H9 (cell line): ENCODE measurements around the gene USP7. TPM values are rescaled to one million over a fixed set of nuclear protein-coding genes. Genes with fewer than 3 reads are reported as not detected.

Source experiments
- DNase-seq: peaks from one replicate; pipeline ENCODE4 v3.0.0-alpha.2; 2017
- H2AFZ ChIP-seq: one replicate; pipeline ENCODE4 v1.6.1; 2013; ENCODE audit warnings: mild to moderate bottlenecking, low read length, control low read depth, moderate library complexity
- H2AK5ac ChIP-seq: 2 replicates; pipeline ENCODE4 v1.6.1; 2013; ENCODE audit warnings: low read length, control low read depth, mixed read lengths; ENCODE audit not compliant: insufficient read length
- H2BK120ac ChIP-seq: one replicate; pipeline ENCODE4 v1.6.1; 2013; ENCODE audit warnings: low read depth, mild to moderate bottlenecking, low read length, control low read depth, inconsistent platforms; ENCODE audit not compliant: poor library complexity, severe bottlenecking
- H2BK12ac ChIP-seq: 2 replicates; pipeline ENCODE4 v1.6.1; 2013; ENCODE audit warnings: low read length, control low read depth, mixed read lengths, low read depth; ENCODE audit not compliant: insufficient read length
- H2BK15ac ChIP-seq: 2 replicates; pipeline ENCODE4 v1.6.1; 2013; ENCODE audit warnings: low read depth, low read length, control low read depth
- H2BK20ac ChIP-seq: one replicate; pipeline ENCODE4 v1.6.1; 2013; ENCODE audit warnings: low read depth, mild to moderate bottlenecking, low read length, control low read depth, inconsistent platforms; ENCODE audit not compliant: poor library complexity, severe bottlenecking
- H2BK5ac ChIP-seq: 2 replicates; pipeline ENCODE4 v1.6.1; 2013; ENCODE audit warnings: low read length, control low read depth, mixed read lengths; ENCODE audit not compliant: insufficient read length
- H3K14ac ChIP-seq: 2 replicates; pipeline ENCODE4 v1.6.1; 2013; ENCODE audit warnings: low read length, control low read depth; ENCODE audit not compliant: insufficient read depth
- H3K18ac ChIP-seq: 2 replicates; pipeline ENCODE4 v1.6.1; 2013; ENCODE audit warnings: low read depth, mild to moderate bottlenecking, mixed read lengths, low read length, control low read depth; ENCODE audit not compliant: insufficient read length
- H3K23ac ChIP-seq: 2 replicates; pipeline ENCODE4 v1.6.1; 2013; ENCODE audit warnings: low read length, control low read depth, mixed read lengths, low read depth; ENCODE audit not compliant: insufficient read length
- H3K23me2 ChIP-seq: 2 replicates; pipeline ENCODE4 v1.6.1; 2013; ENCODE audit warnings: low read depth, mild to moderate bottlenecking, mixed read lengths, low read length, control low read depth; ENCODE audit not compliant: insufficient read length, poor library complexity, severe bottlenecking
- H3K27ac ChIP-seq: 2 replicates; pipeline ENCODE4 v1.5.1; 2013; ENCODE audit warnings: low read length, control low read depth, mixed read lengths, low read depth; ENCODE audit not compliant: insufficient read length
- H3K27me3 ChIP-seq: 2 replicates; pipeline ENCODE4 v1.6.1; 2013; ENCODE audit warnings: low read length, control low read depth, inconsistent platforms; ENCODE audit not compliant: insufficient read depth
- H3K4ac ChIP-seq: 2 replicates; pipeline ENCODE4 v1.6.1; 2013; ENCODE audit warnings: low read depth, mild to moderate bottlenecking, control low read depth, inconsistent platforms, low read length, moderate library complexity
- H3K4me1 ChIP-seq: 2 replicates; pipeline ENCODE4 v1.6.1; 2013; ENCODE audit warnings: low read length, control low read depth, inconsistent platforms; ENCODE audit not compliant: insufficient read depth
- H3K4me2 ChIP-seq: 2 replicates; pipeline ENCODE4 v1.6.1; 2013; ENCODE audit warnings: low read length, control low read depth, mixed read lengths; ENCODE audit not compliant: insufficient read length, insufficient read depth
- H3K56ac ChIP-seq: 2 replicates; pipeline ENCODE4 v1.6.1; 2013; ENCODE audit warnings: low read depth, mild to moderate bottlenecking, mixed read lengths, low read length, control low read depth; ENCODE audit not compliant: insufficient read length
- H3K79me1 ChIP-seq: 2 replicates; pipeline ENCODE4 v1.6.1; 2013; ENCODE audit warnings: low read depth, mild to moderate bottlenecking, moderate library complexity, low read length, control low read depth, inconsistent platforms; ENCODE audit not compliant: insufficient read depth, poor library complexity, severe bottlenecking
- H3K79me2 ChIP-seq: 2 replicates; pipeline ENCODE4 v1.6.1; 2013; ENCODE audit warnings: low read length, control low read depth, inconsistent platforms; ENCODE audit not compliant: insufficient read depth
- H3K9ac ChIP-seq: 2 replicates; pipeline ENCODE4 v1.6.1; 2013; ENCODE audit warnings: low read length, control low read depth, mixed read lengths; ENCODE audit not compliant: insufficient read length; ENCODE audit errors: extremely low read depth
- H3K9me3 ChIP-seq: one replicate; pipeline ENCODE4 v1.6.1; 2013; ENCODE audit warnings: low read depth, low read length, inconsistent platforms; ENCODE audit not compliant: control insufficient read depth
- H3T11ph ChIP-seq: one replicate; pipeline ENCODE4 v1.6.1; 2013; ENCODE audit warnings: mild to moderate bottlenecking, low read length, control low read depth, inconsistent platforms
- H4K20me1 ChIP-seq: one replicate; pipeline ENCODE4 v1.6.1; 2013; ENCODE audit not compliant: control insufficient read depth, insufficient read length, insufficient read depth
- H4K5ac ChIP-seq: 2 replicates; pipeline ENCODE4 v1.6.1; 2013; ENCODE audit warnings: low read depth, mild to moderate bottlenecking, mixed read lengths, low read length, control low read depth; ENCODE audit not compliant: insufficient read length
- H4K8ac ChIP-seq: replicated peaks from 2 replicates; pipeline ENCODE4 v1.6.1; 2013; ENCODE audit warnings: low read length, control low read depth, mixed read lengths, low read depth; ENCODE audit not compliant: insufficient read length
- H4K91ac ChIP-seq: 2 replicates; pipeline ENCODE4 v1.6.1; 2013; ENCODE audit warnings: low read depth, mild to moderate bottlenecking, moderate library complexity, mixed read lengths, low read length, control low read depth; ENCODE audit not compliant: insufficient read length
- H3K27ac Mint-ChIP-seq, 3 experiments: 2 replicates in 2 of 3; 3 replicates in 1 of 3; pipeline ENCODE4 v1.8.0; 2020 to 2021; ENCODE audit warnings: mixed read lengths in 3 of 3, mild to moderate bottlenecking in 1 of 3, moderate library complexity in 1 of 3
- H3K27me3 Mint-ChIP-seq: 2 replicates; pipeline ENCODE4 v1.8.0; 2021; ENCODE audit warnings: low read depth, mild to moderate bottlenecking, moderate library complexity, mixed read lengths
- H3K36me3 Mint-ChIP-seq, 3 experiments: 2 replicates in 2 of 3; 3 replicates in 1 of 3; pipeline ENCODE4 v1.8.0; 2020 to 2021; ENCODE audit warnings: low read depth in 3 of 3, mixed read lengths in 3 of 3; ENCODE audit not compliant: insufficient read depth in 1 of 3
- H3K4me1 Mint-ChIP-seq, 2 experiments: 2 replicates each; pipeline ENCODE4 v1.8.0; 2020; ENCODE audit warnings: mixed read lengths in 2 of 2
- H3K4me3 Mint-ChIP-seq, 2 experiments: 2 replicates in 1 of 2; 3 replicates in 1 of 2; pipeline ENCODE4 v1.8.0; 2020 to 2021; ENCODE audit warnings: mild to moderate bottlenecking in 2 of 2, mixed read lengths in 2 of 2, moderate library complexity in 1 of 2
- H3K9me3 Mint-ChIP-seq, 2 experiments: 2 replicates in 1 of 2; 3 replicates in 1 of 2; pipeline ENCODE4 v1.8.0; 2020; ENCODE audit warnings: mild to moderate bottlenecking in 2 of 2, mixed read lengths in 2 of 2, moderate library complexity in 1 of 2
- CTCF ChIP-seq: fragments of 200-600 bp; sonication (generic); conservative IDR thresholded peaks from 3 replicates; pipeline ENCODE4 v1.8.0; 2021; ENCODE audit warnings: antibody characterized with exemption, mild to moderate bottlenecking
- WGBS: extraction: QIAGEN DNeasy Blood & Tissue Kit; methylation state at CpG from one replicate; pipeline ENCODE4 v1.1.7; 2013; ENCODE audit warnings: missing lambda C conversion rate, low lambda C conversion rate, mixed read lengths; ENCODE audit not compliant: insufficient read length; ENCODE audit errors: extremely low coverage; 5-methylcytosine and 5-hydroxymethylcytosine counted together
- total RNA-seq: library from RNA; stranded (reverse); gene quantifications from 2 replicates; pipeline ENCODE4 v1.2.1, GENCODE V29; 2021

The USP7 gene
- total RNA-seq, 1 experiment from 2014 or later = 192 TPM

- H3K36me3 Mint-ChIP-seq = peaks cover 0 to 3% (median 0%) of the 10 kb centered on the region in 3 experiments; a peak in 3 of 7 replicates
- no peak overlapping the region for H4K91ac ChIP-seq
- H4K5ac ChIP-seq = no peak overlapping the region
- H3K9me3 Mint-ChIP-seq = no peaks in the 10 kb centered on the region
- peaks cover 91% of the 10 kb centered on the region for H3K79me2 ChIP-seq
- H4K20me1 ChIP-seq = peaks cover 3% of the 10 kb centered on the region
- H2BK120ac ChIP-seq = no peak overlapping the region
- H3K79me1 ChIP-seq = peaks cover 4% of the 10 kb centered on the region
- no peak overlapping the region for H3K4me2 ChIP-seq
- H3K4me3 Mint-ChIP-seq = no peak overlapping the region
- H3K4me1 Mint-ChIP-seq = peaks cover 65 to 67% of the 10 kb centered on the region in 2 experiments
- H3K18ac ChIP-seq = no peak overlapping the region
- H2BK5ac ChIP-seq = no peak overlapping the region
- no peaks in the 10 kb centered on the region for H3K27me3 ChIP-seq
- peaks cover 19% of the 10 kb centered on the region for H3K4me1 ChIP-seq
- peak overlapping the region in 1 of 3 experiments; percentile 66; a peak in 1 of 7 replicates for H3K27ac Mint-ChIP-seq
- WGBS = no CpG with 5 or more reads among the region's 3 CpGs
- no peaks in the 10 kb centered on the region for H3K27me3 Mint-ChIP-seq
- no peak overlapping the region for H3K27ac ChIP-seq
- H2BK12ac ChIP-seq = no peak overlapping the region
- H3K9ac ChIP-seq = no peak overlapping the region
- no peak for TF ChIP-seq CTCF
- no peak overlapping the region for H3K4ac ChIP-seq
- no peak overlapping the region for H4K8ac ChIP-seq
- no peak overlapping the region for H2AFZ ChIP-seq
- H2BK15ac ChIP-seq = no peak overlapping the region
- H3T11ph ChIP-seq = no peak overlapping the region
- H3K23me2 ChIP-seq = no peaks in the 10 kb centered on the region
- DNase-seq = no peak
- no peaks in the 10 kb centered on the region for H3K9me3 ChIP-seq
- no peak overlapping the region for H3K56ac ChIP-seq
- no peak overlapping the region for H3K23ac ChIP-seq
- H3K14ac ChIP-seq = no peak overlapping the region
- H2BK20ac ChIP-seq = no peak overlapping the region
- H2AK5ac ChIP-seq = no peak overlapping the region
Measured at GRCh38 chr16:8945626-8946296, 17.9 kb downstream of the USP7 start.
